ENCODE data around the gene DPY19L2. TPM values are rescaled to one million over a fixed set of nuclear protein-coding genes. Genes with fewer than 3 reads are reported as not detected.
"Not testable (repeated sequence)": the region's sequence is repeated elsewhere in the genome, so short reads cannot be mapped to it uniquely, and the experiment has no call there.

The DPY19L2 gene
- polyA plus RNA-seq, 5 donors: 17.3 to 29.0 (median 27.4) TPM

- peak; percentile 2 to 30 for DNase-seq
Measured at GRCh38 chr12:63668800-63669365, 590 bp upstream of the DPY19L2 start.

GRCh38 chr12:63663005-63663404, 5.3 kb downstream of the DPY19L2 start:
- not testable (repeated sequence) for DNase-seq

GRCh38 chr12:63658501-63658900, 9.8 kb downstream of the DPY19L2 start:
- DNase-seq: not testable (repeated sequence)

GRCh38 chr12:63656407-63656806, 11.9 kb downstream of the DPY19L2 start:
- not testable (repeated sequence) for DNase-seq

- DNase-seq: not testable (repeated sequence)
Measured at GRCh38 chr12:63655543-63656257, 12.6 kb downstream of the DPY19L2 start.

GRCh38 chr12:63654481-63654880, 13.8 kb downstream of the DPY19L2 start:
- DNase-seq: not testable (repeated sequence)

- not testable (repeated sequence) for DNase-seq
Measured at GRCh38 chr12:63649517-63649916, 18.8 kb downstream of the DPY19L2 start.

GRCh38 chr12:63643381-63644140, 24.7 kb downstream of the DPY19L2 start:
- DNase-seq: not testable (repeated sequence)

- not testable (repeated sequence) for DNase-seq
Measured at GRCh38 chr12:63624258-63624657, 44.0 kb downstream of the DPY19L2 start.

GRCh38 chr12:63615544-63615943, 52.7 kb downstream of the DPY19L2 start:
- not testable (repeated sequence) for DNase-seq

- not testable (repeated sequence) for DNase-seq
Measured at GRCh38 chr12:63611285-63611684, 57.0 kb downstream of the DPY19L2 start.

GRCh38 chr12:63609281-63609680, 59.0 kb downstream of the DPY19L2 start:
- not testable (repeated sequence) for DNase-seq

GRCh38 chr12:63604985-63605384, 63.3 kb downstream of the DPY19L2 start:
- DNase-seq: not testable (repeated sequence)

- DNase-seq: not testable (repeated sequence)
Measured at GRCh38 chr12:63594828-63595227, 73.5 kb downstream of the DPY19L2 start.

GRCh38 chr12:63584426-63584825, 83.9 kb downstream of the DPY19L2 start:
- not testable (repeated sequence) for DNase-seq

- DNase-seq: not testable (repeated sequence)
Measured at GRCh38 chr12:63583289-63583688, 85.0 kb downstream of the DPY19L2 start.

- DNase-seq: not testable (repeated sequence)
Measured at GRCh38 chr12:63577631-63578030, 90.7 kb downstream of the DPY19L2 start.

GRCh38 chr12:63572038-63572437, 96.3 kb downstream of the DPY19L2 start:
- not testable (repeated sequence) for DNase-seq

GRCh38 chr12:63558445-63558844, 109.8 kb downstream of the DPY19L2 start:
- not testable (repeated sequence) for DNase-seq

GRCh38 chr12:63551397-63551796, 116.9 kb downstream of the DPY19L2 start:
- DNase-seq: not testable (repeated sequence)

- DNase-seq: not testable (repeated sequence)
Measured at GRCh38 chr12:63549034-63549433, 119.3 kb downstream of the DPY19L2 start.

GRCh38 chr12:63545298-63545916, 122.9 kb downstream of the DPY19L2 start:
- not testable (repeated sequence) for DNase-seq
